NCI-H524 treated with DMSO at 0.1 percent for 48 hours (cell line): ENCODE results near the gene FAR2.

Experiments used
- DNase-seq: peaks from one replicate; lab custom pipeline; 2025; lab: John Stamatoyannopoulos, UW

Gene FAR2

DNA sequence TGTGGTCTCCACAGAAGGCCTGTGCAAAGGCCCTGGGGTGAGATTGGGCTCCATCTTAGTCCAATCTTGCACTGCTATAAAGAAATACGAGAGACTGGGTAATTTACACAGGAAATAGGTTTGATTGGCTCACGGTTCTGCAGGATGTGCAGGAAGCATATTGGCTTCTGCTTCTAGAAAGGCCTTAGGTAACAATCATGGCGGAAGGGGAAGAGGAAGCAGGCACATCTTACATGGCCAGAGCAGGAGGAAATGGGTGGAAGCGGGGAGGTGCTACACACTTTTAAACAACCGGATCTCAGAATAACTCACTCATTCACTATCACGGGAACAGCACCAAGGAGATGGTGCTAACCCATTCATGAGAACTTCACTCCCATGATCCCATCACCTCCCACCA is 55.4 kb downstream of the FAR2 start:
- DNase-seq, result no peak

DNA sequence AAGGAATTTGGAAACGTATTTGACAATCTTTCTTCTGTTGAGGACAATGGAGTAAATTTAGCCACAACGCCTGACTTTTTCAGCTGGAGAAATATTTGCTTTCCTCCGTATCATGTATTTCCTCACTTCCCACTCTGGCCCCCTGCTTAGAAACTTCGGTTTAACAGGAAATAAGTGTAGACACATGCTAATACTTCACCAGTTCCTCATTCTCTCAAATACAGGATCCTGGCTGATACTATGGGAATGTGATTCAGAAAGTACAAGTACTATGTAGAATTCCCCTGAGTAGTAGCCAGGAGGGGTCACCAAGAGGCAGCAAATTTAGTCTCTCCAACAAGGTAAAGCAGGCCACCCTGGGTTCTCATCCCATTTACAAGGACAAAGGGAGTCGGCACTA is 58.0 kb downstream of the FAR2 start:
- DNase-seq, result no peak

DNA sequence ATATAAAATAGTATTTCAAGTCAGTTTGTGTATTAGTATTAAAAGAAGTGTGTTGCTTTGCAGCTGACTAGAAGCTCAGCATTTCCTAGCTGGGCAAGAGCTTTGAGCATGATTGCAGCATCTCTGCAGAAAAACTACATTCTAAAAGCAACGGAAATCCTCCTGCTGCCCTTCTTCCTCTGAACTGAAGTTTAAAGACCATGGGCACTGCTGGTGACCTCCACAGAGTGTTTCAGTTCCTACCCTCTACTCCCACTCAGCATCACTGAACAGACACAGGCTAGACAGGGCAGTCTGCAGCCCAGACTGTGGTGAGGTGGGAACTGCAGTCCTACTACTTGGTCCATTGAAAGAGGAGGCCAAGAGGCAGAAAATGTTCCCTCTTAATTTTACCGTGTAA is 59.0 kb downstream of the FAR2 start:
- no peak for DNase-seq

DNA sequence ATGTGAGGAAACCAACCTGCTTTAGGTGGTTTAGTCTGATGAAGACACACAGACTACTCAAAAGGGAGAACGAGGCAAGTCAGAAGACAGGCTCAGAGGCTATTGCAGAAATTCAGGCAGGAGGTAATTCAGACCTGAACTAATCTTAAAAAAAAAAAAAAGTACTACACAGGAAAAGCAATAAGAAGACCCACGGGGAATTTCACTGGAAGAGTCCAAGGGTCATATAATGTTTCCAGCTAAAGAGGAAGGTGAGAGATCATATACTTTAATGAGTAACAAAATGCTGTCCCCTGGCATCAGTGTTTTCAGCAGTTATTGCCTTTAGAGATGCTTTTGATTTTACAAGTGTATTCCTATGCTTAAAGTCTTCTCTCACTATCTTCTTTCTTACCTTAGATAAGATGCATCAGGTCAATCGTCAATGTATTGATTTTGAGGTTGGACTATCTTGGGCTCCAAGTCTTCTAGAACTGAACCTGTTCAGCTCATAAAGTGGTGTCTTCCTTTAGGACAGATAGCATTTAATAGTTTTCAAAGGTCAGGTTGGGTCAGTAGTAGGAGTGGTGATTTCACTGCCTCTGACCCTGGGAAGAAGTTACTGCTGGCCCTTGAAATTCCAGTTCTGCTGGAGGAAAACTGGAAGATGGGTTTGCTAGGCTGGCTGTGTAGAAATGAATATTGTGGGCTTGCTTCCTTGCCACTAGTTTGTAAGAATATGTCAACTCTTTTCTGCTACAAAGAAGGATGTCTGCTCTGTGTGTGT is 60.0 kb downstream of the FAR2 start:
- no peak for DNase-seq

DNA sequence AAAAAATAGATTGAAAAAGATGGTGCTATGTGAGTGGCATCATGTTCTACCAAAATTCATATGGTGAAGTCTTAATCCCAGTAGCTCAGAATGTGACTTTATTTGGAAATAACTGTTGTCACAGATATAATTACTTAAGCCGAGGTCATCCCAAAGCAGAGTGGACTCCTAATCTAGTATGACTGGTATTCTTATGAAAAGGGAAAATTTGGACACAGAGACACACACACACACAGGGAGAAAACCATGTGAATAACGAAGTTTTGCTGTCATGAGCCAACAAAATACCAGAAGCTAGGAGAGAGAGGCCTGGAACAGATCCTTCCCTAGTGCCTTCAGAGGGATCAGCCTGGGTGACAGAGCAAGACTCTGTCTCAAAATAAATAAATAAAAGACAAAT is 62.6 kb downstream of the FAR2 start:
- no peak for DNase-seq

DNA sequence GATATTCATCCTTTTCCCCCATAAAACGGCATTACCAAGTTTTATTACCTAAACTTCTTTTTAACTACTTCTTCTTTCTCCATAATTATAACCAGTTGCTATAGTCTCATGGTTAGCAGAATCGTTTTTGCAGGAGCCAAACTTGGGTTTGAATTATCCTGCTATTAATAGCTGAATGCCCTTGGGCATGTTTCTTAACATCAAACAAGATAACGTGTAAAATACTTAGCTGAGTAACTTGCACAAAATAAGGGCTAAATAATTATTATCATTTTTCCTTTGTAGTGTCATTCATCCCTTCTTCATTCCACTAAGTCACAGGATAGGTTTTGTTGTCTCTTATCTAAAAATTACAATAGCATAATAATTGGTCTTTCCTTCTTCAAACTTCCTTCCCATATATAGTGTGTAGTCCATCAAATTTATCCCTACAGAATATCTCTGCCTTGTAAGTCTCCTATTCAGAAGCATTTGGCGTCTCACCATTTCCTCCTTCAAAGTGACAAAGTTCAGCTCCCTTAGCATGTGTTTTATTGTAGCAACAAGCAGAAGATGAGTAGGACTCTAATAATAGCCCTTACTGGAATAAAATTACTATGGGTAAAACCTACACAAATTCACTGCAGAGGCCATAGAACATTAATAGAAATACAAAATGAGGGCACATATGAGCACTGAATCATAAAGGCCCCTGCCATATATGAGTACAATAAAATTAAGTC is 63.8 kb downstream of the FAR2 start:
- DNase-seq, result no peak

DNA sequence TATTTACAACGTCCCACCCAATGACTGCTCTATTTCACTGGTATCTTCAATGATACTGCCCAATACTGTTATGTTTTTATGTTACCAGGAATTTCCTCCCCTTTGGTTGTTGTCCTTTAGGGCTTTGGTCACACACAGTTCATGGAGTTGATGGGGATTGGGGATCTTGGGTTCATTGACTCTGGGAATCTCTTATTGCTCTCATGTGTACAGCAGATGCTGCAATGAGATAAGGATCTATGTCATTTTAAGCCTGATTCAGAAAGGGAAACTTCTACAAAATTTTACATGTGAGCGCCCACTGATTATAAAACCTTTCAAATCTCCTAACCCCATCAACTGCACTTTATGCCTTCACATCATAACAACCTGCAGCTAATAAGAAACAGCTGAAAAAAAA is 67.2 kb downstream of the FAR2 start:
- DNase-seq, result no peak

DNA sequence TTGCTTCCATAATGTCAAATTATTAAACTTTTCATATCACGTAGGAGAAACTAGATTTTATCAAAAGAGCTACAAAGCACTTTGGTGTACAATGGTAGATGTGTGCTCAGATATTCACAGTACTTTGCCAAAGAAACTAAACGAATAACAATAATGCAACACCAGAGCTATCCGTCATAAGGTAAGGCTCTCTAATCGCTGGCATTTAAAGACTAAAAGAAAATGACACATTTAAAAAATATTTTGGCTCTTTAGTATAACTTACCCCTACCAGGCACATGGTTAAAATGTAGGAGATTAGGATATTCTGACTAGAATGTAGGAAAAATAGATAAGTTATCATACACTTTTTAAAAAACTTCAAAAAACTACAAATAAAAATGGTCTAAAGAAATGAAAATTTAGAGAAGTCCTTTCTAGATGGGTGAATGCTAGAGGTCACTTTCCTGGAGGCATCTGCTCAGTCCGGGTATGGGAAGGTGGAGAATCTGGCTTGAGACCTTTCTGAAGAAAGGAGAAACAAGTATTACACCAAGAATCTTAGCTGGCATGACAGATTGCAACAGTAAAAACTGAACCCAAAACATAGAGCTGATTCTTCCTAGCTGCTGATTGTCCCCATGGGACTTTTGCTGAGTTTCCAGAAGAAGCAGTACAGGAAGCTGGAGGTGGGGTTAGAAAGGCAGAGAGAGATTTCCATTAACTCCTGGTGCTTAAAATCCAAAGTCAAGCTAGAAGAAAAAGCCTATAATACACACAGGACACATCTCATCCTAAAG is 67.9 kb downstream of the FAR2 start:
- DNase-seq, result no peak

DNA sequence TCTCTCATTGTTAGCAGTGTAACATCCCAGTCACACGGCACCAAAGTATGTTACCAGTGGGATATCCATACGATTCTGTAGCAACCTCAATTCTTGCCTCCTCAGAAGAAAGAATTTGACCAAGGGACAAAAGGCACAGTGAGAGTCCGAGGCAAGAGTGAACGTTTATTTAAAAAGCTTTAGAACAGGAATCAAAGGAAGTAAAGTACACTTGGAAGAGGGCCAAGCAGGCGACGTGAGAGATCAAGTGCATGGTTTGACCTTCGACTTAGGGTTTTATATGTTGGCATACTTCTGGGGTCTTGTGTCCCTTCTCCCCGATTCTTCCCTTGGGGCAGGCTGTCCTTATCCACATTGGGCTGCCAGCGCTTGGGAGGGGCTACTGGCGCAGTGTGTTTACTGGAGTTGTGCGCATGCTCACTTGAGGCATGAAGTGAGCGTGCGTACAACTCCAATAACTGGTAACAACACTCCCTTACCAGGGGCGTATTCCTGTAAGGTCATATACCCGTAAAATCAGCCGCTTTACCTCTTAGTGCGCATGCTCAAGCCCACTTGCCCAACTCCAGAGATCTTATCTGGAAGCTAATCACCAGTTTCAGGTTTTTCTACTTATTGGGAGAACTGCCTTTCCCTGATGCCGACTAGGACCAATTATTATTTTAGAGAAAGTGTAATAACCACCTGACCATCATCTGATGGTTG is 71.7 kb downstream of the FAR2 start:
- no peak for DNase-seq

DNA sequence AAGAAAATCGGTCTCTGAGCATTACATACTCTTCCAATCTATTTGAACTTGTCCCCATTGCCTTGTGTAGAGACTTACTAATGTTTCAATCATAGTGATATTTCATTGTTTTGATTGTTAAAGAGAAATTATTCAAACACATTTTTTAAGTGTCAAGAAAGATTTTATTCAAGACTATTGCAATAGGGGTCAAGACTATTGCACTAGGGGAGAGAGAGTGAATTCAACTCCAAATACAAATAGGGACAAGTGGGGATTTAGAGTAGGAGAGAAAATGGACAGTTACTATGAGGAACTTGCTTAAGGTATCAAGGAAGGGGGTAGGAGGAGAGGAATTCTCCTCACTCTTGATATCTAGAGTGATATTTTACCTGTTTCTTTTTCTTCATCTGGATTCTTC is 73.1 kb downstream of the FAR2 start:
- DNase-seq, result no peak

DNA sequence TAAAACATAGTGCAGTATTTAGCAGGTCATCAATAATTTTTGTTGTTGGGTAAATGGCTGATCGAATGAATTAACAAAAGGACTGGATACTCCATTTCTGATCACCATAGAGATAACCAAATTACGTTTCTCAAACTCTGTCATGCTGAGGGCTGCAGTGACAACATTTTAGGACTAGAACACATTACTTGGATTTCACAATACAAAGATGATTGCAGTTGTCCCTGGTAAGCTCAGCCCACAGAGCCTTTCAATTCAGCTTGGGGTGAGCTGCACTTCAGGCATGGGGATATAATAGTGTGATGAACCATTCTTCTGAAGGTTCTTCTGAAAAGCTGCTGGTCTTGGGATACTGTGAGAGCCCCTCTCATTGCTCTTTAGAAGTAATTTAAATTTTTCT is 74.3 kb downstream of the FAR2 start:
- DNase-seq, result no peak

DNA sequence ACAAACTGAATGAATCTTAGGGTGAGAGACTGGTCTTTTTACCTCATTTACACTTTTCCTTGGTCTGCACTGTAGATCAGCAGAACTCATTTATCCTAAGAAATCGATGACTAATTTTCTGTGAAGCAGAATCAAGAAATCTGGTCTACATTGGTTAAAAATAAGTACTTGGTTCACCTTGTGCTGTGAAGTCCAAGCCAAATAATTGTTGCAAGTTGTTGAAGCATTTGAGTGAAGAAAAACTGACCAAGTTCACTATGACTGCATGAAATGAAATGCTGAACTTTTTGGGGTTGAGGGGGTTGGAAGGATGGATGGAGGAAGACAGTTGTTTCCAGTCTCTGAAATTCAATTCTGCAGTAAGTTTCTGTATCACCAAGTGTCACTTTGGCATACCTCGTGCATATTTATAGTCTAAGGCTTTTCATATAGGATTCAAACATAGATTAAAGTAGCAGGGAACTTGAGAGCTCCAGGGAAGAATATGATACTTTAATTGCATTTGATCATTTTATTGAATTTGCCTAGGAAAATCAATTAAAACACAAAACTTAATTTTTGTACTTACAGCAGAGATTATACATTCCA is 75.0 kb downstream of the FAR2 start:
- no peak for DNase-seq

DNA sequence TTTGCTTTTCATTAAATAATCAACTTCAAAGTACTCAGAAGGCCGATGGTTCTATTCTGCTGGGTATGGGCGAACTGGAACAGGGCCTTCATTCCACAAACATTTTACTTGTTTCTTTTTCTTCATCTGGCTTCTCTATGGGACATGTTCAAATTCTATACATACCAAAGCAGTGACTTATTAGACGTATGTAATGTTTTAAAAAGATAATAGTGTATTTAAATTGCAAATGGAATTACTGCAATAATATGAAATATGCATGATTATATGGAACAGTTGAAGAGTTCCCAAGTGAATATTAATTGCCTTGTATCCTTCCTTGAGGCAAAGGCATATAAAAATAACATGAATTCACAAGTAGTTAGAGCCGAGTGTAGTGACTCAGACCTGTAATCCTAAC is 75.5 kb downstream of the FAR2 start:
- no peak for DNase-seq

DNA sequence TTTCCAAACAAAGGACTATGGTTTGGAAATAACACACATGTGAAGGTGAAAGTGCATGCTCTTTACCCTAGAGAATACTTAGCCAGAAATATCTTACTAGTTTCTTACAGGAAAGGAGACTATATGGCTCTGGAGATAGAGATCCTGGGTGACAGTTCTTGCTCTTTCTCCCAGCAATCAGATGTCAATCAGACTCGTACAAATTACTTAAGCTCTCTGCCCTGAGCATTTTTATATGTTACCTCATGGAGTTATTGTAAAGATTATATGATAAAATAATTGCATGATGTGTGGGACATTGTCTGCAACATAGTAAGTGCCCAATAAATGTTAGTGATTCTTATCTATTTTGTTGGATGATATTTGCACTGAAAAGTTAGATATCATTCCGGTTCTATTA is 76.8 kb downstream of the FAR2 start:
- DNase-seq, result no peak

DNA sequence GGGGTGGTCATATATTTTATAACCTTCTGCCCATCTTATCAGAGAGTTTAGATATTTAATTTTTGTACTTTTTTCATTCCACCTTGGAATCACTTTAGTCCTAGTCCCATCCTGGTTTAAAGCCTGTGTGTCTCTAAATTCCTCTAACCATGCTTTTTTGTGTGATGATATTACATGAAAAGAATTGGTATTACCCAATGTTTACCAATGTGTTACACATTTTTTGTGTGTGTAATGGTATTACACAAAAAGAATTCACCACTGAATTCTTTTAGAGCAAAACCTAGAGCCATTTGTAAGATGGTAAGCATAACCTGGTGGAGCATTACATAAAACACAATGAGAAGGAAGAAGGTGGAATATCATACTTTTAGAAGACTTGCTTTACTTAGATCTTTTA is 77.5 kb downstream of the FAR2 start:
- no peak for DNase-seq

DNA sequence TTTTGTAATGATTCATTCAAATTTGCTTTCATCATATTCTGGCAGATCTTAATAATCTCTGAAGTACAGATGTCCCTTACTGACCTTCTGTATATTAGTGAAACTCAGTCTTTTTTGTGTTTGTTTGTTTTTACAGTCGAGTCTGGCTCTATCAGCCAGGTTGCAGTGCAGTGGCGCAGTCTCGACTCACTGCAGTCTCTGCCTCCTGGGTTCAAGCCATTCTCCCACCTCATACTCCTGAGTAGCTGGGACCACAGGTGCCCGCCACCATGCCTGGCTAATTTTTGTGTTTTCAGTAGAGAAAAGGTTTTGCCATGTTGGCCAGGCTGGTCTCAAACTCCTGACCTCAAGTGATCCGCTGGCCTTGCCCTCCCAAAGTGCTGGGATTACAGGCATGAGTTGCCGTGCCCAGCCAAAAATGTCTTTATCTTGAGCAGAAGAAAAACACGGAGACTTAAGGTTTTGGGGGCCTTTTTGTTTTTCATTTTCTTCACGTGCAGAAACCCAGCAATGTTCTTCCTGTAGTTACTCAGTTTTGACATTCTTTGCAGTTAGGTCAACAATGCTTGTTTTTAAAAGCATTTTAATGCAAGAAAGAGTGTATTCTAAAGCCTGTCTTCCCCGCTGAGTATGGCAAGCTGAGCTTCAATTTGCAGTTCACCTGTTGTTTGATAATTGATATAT is 79.5 kb downstream of the FAR2 start:
- no peak for DNase-seq

DNA sequence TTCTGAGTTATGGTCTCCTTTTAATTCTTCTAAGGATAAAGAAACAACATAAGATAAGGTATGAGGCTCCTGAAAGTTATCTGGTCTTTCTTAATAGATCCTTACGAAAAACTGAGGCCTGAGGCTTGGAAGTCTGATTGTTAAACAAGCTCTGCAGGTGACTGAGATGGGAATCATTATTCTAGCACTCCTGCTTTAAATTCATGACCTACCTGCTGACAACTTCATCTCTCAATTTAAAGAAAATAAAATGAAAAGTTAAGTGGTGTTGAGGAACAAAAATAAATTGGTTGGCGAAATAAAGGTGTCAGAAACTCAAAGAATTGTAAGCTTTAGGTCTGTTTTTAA is 80.1 kb downstream of the FAR2 start:
- DNase-seq, result no peak

DNA sequence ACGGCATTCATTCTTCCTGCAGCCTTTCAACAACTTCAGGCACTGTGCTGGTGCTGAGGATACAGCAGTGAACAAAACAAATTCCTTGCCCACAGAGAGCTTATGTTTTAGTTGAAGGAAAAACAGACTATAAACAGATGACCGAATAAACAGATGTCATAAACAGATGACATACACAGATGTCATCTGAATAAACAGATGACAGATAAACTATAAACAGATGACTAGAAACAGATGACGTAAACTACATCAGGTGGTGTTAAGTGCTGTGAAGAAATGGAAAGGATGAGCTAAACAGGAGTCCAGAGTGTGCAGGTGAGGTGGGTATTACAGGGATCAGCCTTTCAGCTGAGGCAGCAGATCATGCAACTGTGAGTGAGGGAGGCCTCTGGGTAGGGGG is 80.9 kb downstream of the FAR2 start:
- no peak for DNase-seq

DNA sequence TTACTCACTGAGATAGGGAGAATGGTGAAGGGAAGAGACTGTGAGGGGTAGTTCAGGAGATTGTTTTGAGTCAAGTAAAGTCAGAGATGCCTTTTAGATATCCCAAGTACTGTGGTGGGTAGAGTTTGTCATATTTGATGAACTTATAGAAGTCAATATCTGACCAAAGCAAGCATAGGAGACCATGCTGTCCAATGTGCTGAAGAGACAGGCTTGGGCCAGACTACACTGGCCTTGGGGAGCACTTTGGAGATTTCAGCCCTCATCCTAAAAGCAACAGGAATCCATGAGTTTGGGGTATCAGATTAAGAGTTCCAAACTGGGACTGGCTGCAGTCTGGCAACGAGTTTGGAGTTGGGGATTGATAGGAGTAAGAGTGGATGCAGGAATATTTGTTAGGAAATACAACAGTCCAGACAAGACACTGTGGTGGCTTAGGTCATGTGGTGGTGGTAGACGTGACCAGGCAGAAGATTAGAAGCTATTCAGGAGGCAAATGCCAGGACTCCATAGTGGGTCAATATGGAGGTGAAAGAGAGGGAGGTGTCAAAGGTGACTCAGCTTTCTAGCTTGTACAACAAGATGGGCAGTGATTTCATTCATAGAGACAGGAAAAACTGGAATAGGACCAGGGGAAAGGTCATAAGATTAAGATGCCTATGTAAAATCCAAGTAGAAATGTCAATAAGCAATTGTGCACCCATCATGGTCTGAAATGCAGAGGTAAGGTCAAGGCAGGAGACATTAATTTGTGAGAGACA is 81.9 kb downstream of the FAR2 start:
- DNase-seq, result no peak

DNA sequence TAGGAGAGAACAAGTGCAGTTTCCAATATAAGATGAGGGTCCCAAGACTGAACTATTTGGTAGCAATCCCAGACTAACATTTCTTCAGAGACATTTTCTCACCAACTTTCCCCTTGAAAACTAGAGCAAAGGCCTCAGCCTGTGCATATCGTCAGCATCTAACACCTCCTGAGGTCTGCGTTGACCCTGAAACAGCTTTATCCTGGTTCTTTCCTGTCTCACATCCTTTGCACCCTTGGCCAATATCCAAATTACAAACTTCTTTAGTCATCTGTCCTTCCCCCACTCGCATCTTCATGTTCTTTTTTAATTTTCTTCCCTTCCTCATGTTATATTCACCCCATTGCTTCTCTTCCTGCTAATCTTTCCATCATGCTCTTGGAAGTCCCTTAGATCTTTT is 83.0 kb downstream of the FAR2 start:
- no peak for DNase-seq

DNA sequence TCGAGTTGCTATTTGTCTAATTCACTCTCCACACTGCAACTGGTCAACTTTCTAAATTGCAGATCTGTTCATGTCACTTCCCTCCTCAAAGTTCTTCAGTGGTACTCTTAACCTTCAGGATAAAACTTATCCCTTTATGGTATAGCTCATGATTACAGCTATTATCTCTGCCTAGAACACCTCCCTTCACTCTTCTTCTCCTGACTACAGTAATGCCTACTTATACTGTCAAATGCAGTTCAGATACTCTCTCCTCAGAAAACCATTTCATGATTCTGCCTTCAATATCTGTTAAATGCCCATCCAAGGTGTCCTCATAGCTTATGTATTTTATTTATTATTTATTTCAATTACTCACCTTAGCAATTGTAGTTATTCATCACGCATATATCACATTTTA is 85.5 kb downstream of the FAR2 start:
- DNase-seq, result no peak
